Measurements from ENCODE around the gene PPARGC1A. TPM values are rescaled to one million over a fixed set of nuclear protein-coding genes. Genes with fewer than 3 reads are reported as not detected.
A peak's percentile ranks its signal among the peaks of the same experiment; 100 is the strongest.

The PPARGC1A gene
- total RNA-seq, 4 donors from 2014 or later = 13.8 to 22.8 (median 17.1) TPM

DNA sequence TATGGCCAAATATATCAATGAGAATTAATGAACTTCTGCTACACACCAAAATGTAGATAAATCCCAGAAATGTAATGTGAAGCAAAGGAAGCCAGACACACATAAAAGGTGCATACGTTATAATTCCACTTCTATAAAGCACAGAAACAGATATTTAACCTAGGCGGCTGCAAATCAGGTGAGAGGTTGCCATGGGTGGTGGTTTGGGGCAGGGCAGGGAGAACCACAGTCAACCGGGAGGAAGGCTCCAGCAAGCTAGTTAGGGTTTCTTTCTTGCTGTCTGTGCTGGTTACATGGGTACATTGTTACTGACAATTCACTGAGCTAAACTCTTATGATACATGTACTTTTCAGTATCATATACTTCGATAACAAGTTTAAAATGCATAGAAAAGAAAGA is 9.7 kb upstream of the PPARGC1A start:
- no peak for TF ChIP-seq EP300 (IDR thresholded peaks at IDR 0.05)
- Histone ChIP-seq H3K4me3 (no peak overlapping the region), H3K36me3 (no peaks in the 10 kb centered on the region), H3K9me3 (no peaks in the 10 kb centered on the region), H3K27me3 (no peaks in the 10 kb centered on the region), H3K4me1 (peaks cover 5 to 16% (median 13%) of the 10 kb centered on the region in 4 donors), H3K27ac (replicated peaks in 1 of 4) (no peak overlapping the region)
- intact Hi-C loops (cut with DNase I) = no loop called here
- DNase-seq (ENCODE audit: extremely low spot score) = no peak
- 86% methylated on average over 4 of the region's 4 CpGs for WGBS

DNA sequence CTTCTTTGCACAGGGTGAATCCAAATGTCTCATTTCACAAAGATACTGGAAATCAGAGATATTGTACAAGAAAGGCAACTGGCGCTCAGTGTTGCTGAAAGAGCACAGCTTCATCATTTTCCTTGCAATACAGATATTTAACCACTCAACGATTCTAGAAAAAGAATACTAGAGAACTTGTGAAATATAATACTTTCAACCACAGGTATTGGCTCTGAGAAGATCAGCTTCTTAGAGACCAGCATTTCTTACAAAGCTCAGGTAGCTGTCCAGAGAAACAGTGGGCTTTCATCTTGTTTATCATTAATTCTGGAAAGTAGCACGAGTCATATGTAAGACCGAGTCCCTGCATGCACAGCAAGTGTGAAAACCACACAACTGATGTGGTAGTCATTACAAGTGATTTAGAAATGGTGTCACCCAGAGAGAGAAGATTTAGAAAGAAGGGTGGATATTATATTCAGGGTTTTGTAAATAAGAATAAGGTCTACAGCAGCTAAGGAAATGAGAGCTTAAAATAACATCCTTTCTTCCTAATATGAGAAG is 7.8 kb upstream of the PPARGC1A start:
- Histone ChIP-seq H3K4me3 (no peak overlapping the region), H3K9me3 (no peaks in the 10 kb centered on the region), H3K36me3 (no peaks in the 10 kb centered on the region), H3K4me1 (peaks cover 0 to 15% (median 3%) of the 10 kb centered on the region in 4 donors), H3K27ac (replicated peaks in 1 of 4) (no peak overlapping the region), H3K27me3 (no peaks in the 10 kb centered on the region)
- DNase-seq (ENCODE audit: extremely low spot score) = no peak
- WGBS = 81% methylated on average over 4 of the region's 4 CpGs
- TF ChIP-seq, protein P1, sequence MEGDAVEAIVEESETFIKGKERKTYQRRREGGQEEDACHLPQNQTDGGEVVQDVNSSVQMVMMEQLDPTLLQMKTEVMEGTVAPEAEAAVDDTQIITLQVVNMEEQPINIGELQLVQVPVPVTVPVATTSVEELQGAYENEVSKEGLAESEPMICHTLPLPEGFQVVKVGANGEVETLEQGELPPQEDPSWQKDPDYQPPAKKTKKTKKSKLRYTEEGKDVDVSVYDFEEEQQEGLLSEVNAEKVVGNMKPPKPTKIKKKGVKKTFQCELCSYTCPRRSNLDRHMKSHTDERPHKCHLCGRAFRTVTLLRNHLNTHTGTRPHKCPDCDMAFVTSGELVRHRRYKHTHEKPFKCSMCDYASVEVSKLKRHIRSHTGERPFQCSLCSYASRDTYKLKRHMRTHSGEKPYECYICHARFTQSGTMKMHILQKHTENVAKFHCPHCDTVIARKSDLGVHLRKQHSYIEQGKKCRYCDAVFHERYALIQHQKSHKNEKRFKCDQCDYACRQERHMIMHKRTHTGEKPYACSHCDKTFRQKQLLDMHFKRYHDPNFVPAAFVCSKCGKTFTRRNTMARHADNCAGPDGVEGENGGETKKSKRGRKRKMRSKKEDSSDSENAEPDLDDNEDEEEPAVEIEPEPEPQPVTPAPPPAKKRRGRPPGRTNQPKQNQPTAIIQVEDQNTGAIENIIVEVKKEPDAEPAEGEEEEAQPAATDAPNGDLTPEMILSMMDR (IDR thresholded peaks at IDR 0.05) = no peak
- TF ChIP-seq POLR2AphosphoS5 (IDR thresholded peaks at IDR 0.05) (no peak), POLR2A (IDR thresholded peaks at IDR 0.05; ENCODE audit: low read depth) (no peak)
- intact Hi-C loops (cut with DNase I) = no loop called here

DNA sequence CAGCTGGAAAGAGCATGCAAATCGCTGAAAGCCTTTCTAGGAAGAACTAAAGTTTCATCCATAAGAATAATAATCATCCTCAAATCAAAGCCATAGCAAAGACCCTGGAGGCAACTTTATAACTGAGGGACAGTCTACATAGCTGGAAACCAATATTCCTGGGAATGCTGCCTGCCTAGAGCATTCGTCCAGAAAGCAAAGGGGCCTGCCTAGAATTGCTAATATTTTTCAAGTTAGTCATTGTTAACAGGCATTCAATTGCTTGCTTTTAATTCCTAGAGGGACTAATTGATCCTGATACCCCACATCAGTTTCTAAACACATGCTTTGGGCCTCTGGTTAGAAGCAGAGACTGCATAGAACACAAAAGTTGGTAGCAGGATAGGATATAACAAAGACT is 4.2 kb upstream of the PPARGC1A start:
- 62% methylated on average over 2 of the region's 2 CpGs for WGBS
- no peak overlapping the region for H3K27ac ChIP-seq (replicated peaks in 1 of 4)
- no peak for DNase-seq (ENCODE audit: extremely low spot score)
- no peaks in the 10 kb centered on the region for H3K9me3 ChIP-seq
- H3K36me3 ChIP-seq = no peaks in the 10 kb centered on the region
- TF ChIP-seq POLR2AphosphoS5 (IDR thresholded peaks at IDR 0.05) (no peak), POLR2A (IDR thresholded peaks at IDR 0.05; ENCODE audit: low read depth) (no peak), EP300 (IDR thresholded peaks at IDR 0.05) (no peak)
- TF ChIP-seq, protein P1 (IDR thresholded peaks at IDR 0.05) = no peak
- intact Hi-C loops (cut with DNase I) = no loop called here
- no peak overlapping the region for H3K4me3 ChIP-seq
- no peaks in the 10 kb centered on the region for H3K27me3 ChIP-seq
- peaks cover 13 to 43% (median 29%) of the 10 kb centered on the region in 4 donors for H3K4me1 ChIP-seq

DNA sequence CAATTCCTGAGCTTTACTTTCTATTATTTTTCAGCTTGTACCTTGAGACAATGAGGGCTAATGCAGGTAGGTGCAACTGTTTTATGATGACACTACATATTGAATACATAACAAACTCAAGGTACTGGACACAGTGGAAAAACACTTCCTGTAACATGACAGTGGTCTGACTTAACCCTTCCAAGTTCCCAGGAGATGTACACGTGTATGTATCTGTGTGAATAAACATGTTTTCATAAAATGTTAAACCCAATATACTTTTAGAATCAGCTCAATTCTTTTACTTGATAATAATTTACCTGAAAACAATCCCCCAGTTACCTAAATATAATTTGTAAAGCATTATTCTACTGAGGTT is 1.2 kb upstream of the PPARGC1A start:
- Histone ChIP-seq H3K27me3 (no peaks in the 10 kb centered on the region), H3K4me3 (peak overlapping the region; percentile 55 to 63 (median 60)), H3K4me1 (peaks cover 13 to 63% (median 50%) of the 10 kb centered on the region in 4 donors), H3K9me3 (no peaks in the 10 kb centered on the region), H3K36me3 (no peaks in the 10 kb centered on the region), H3K27ac (replicated peaks in 1 of 4) (peak overlapping the region; percentile 86 to 90 (median 87))
- intact Hi-C loops (cut with DNase I) = no loop called here
- WGBS = 28% methylated on average over 1 of the region's 1 CpG
- TF ChIP-seq, protein P1 (IDR thresholded peaks at IDR 0.05) = no peak
- no peak for TF ChIP-seq EP300 (IDR thresholded peaks at IDR 0.05)
- no peak for TF ChIP-seq POLR2AphosphoS5 (IDR thresholded peaks at IDR 0.05)
- no peak for TF ChIP-seq POLR2A (IDR thresholded peaks at IDR 0.05; ENCODE audit: low read depth)
- DNase-seq (ENCODE audit: extremely low spot score) = no peak

DNA sequence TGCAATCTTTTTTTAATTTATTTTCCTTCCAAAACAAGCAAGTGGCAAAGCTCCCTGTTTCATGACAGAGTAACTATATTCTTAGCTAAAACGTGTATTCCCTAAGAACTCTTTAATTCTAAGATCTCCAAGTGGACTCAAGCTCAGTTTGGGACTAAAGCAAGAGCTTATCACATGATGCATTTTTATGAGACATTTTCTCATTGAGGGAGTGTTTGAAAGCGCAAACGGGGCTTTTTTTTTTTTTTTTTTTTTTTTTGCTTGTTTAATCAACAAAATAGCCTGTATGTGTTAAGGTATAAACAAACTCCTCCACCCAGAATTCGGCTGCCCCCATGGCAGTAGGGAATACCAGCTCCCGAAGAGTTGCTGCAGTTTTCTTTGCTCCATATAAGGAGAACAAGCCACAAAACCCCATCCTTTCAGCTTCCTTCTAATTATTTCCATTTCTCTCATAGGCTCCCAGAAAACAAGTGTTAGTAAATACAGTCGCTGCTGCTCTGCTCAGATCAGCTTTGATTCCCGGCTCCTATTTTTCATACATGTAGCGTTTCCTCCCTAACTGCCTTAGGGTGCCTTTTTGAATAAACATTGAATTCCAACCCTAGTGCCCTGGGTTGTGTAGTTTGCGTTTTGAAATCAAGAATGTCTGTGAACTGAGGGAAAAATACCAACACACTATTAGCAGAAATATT is 669 bp upstream of the PPARGC1A start:
- H3K4me3 ChIP-seq = peak overlapping the region; percentile 55 to 63 (median 60)

More for the DNA sequence above, 669 bp upstream of the PPARGC1A start:
- Histone ChIP-seq H3K27ac (replicated peaks in 1 of 4) (peak overlapping the region; percentile 86 to 90 (median 87)), H3K9me3 (no peaks in the 10 kb centered on the region), H3K27me3 (no peaks in the 10 kb centered on the region), H3K4me1 (peaks cover 13 to 68% (median 55%) of the 10 kb centered on the region in 4 donors), H3K36me3 (no peaks in the 10 kb centered on the region)
- TF ChIP-seq EP300 (IDR thresholded peaks at IDR 0.05) = no peak
- TF ChIP-seq POLR2A (IDR thresholded peaks at IDR 0.05; ENCODE audit: low read depth) = no peak
- TF ChIP-seq POLR2AphosphoS5 (IDR thresholded peaks at IDR 0.05) = peak in 1 of 2 donors; percentile 11
- 5% methylated on average over 9 of the region's 9 CpGs for WGBS
- intact Hi-C loops (cut with DNase I) = no loop called here
- no peak for DNase-seq (ENCODE audit: extremely low spot score)
